ENCODE measurements around the gene AP3B1. TPM values are rescaled to one million over a fixed set of nuclear protein-coding genes. Genes with fewer than 3 reads are reported as not detected.

The AP3B1 gene
- total and polyA plus RNA-seq, 2 of the 8 experiments (the other 6 are each of a cell fraction or from before 2014, with no cell fraction given) = 45.8 to 48.3 TPM

DNA sequence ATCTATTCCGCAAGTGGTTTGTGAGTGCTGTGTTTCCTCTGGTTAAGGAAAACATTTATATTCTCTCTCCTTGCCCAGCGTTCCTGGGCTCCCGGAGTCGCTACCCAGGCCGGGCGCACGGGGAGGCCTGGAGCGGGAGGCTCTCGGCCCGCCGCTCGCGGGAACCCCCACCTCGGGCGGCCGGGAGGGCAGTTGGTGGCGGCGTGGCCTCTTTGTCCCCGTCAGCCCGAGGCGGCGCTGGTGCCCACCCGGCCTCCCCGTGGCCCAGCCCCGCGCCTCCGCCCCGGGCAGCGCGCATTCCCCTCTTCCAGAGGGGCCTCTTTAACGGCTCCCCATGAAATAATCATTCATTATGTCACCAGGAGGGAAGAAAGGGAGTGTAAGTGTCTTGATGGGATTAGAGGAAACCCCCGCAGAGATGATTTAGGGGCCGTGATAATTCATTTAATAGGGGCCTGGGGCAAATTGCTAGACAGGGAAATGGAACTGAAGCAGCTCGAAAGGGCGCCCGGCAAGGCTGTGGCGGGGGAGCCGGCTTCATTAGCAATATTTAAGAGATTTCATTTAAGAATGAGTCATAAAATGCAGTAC, 336.5 kb downstream of the AP3B1 start:
- Histone ChIP-seq H2BK20ac (ENCODE audit: low read length) (no peak overlapping the region), H3K14ac (ENCODE audit: insufficient read length) (no peak overlapping the region), H4K91ac (replicated peaks; ENCODE audit: insufficient read length, low read length) (no peak overlapping the region), H4K20me1 (replicated peaks in 1 of 2; ENCODE audit: control insufficient read depth in 1 of 2, insufficient read depth in 2 of 2, low read length in 2 of 2) (peaks cover 0 to 5% of the 10 kb centered on the region in 2 experiments), H3K9ac (replicated peaks in 1 of 4; ENCODE audit: extremely low read depth in 1 of 4, low read depth in 3 of 4, low read length in 3 of 4) (no peak overlapping the region), H2AFZ (ENCODE audit: low read length) (no peak overlapping the region), H3K4me1 (replicated peaks in 1 of 4; ENCODE audit: control insufficient read depth in 3 of 4, insufficient read depth in 4 of 4, low read length in 3 of 4) (peaks cover 6 to 18% (median 10%) of the 10 kb centered on the region in 4 experiments; a peak in 6 of 7 replicates), H2BK12ac (ENCODE audit: low read depth, low read length) (no peak overlapping the region), H3K23ac (ENCODE audit: insufficient read length) (no peak overlapping the region), H3K18ac (ENCODE audit: extremely low read depth, low read length) (no peak overlapping the region), H2BK120ac (replicated peaks; ENCODE audit: low read depth, low read length) (no peak overlapping the region), H3K79me1 (ENCODE audit: low read depth, low read length) (no peaks in the 10 kb centered on the region), H2BK5ac (ENCODE audit: low read depth, low read length) (no peak overlapping the region), H2BK15ac (ENCODE audit: low read length) (no peak overlapping the region), H3K56ac (replicated peaks; ENCODE audit: insufficient read length, low read depth, low read length) (no peak overlapping the region), H3K27ac (ENCODE audit: low read depth, low read length) (no peak overlapping the region), H3K36me3 (ENCODE audit: control insufficient read depth in 2 of 4, insufficient read depth in 4 of 4, low read length in 3 of 4) (no peaks in the 10 kb centered on the region), H3K9me3 (ENCODE audit: insufficient read depth in 2 of 2, low read depth in 1 of 2, low read length in 1 of 2) (no peaks in the 10 kb centered on the region), H3K4me3 (ENCODE audit: extremely low read depth in 1 of 4, insufficient read depth in 2 of 4, low read depth in 3 of 4, low read length in 4 of 4) (peak overlapping the region; percentile 14 to 59 (median 38)), H3K79me2 (ENCODE audit: control insufficient read depth in 1 of 2, insufficient read depth in 2 of 2, low read length in 2 of 2) (no peaks in the 10 kb centered on the region), H4K8ac (ENCODE audit: extremely low read depth, insufficient read depth, low read length) (no peak overlapping the region; the same call in 1 of the 2 replicates), H3K4me2 (ENCODE audit: insufficient read depth in 1 of 2, low read depth in 2 of 2, low read length in 2 of 2) (peak overlapping the region; percentile 56 to 82), H3K23me2 (ENCODE audit: low read depth, low read length) (peaks cover 3% of the 10 kb centered on the region; the same call in 1 of the 2 replicates), H3K4ac (replicated peaks; ENCODE audit: insufficient read length, low read depth, low read length) (no peak overlapping the region), H4K5ac (ENCODE audit: insufficient read length, low read depth, low read length) (no peak overlapping the region), H2AK5ac (ENCODE audit: low read depth, low read length) (no peak overlapping the region), H3K27me3 (replicated peaks in 1 of 4; ENCODE audit: control insufficient read depth in 3 of 4, extremely low read depth in 1 of 4, insufficient read depth in 3 of 4, low read length in 3 of 4) (peaks cover 13 to 48% (median 38%) of the 10 kb centered on the region in 4 experiments)
- FAIRE-seq (no peak), DNase-seq (ENCODE audit: low read depth in 1 of 2, low spot score in 2 of 2) (peak; percentile 19 to 71)
- ChIA-PET POLR2A (ENCODE audit: partially characterized antibody) (interaction anchor here (0.6 to 1.6 kb wide), 4 partner anchors 9 to 327 kb away, joined by 3 read pairs; no protein-coding TSS in a partner anchor), CTCF (ENCODE audit: partially characterized antibody) (interaction anchor here (0.6 to 2.1 kb wide), 9 partner anchors 14 to 389 kb away, joined by 3 to 5 read pairs (median 3); no protein-coding TSS in a partner anchor)
- 2% methylated on average over 27 of the region's 38 CpGs; no CpG with 5 or more reads in 1 of the 2 experiments for WGBS, 2 experiments (ENCODE audit: extremely low coverage in 1 of 2, insufficient coverage in 1 of 2, insufficient read length in 1 of 2, insufficient replicate concordance in 2 of 2, low coverage in 1 of 2, low lambda C conversion rate in 2 of 2, missing lambda C conversion rate in 1 of 2)
- TF ChIP-seq TBP (IDR thresholded peaks at IDR 0.05; ENCODE audit: low read depth, low read length) (peak; percentile 31; the same call in 1 of the 2 replicates), CEBPB (IDR thresholded peaks at IDR 0.05; ENCODE audit: low read depth, low read length) (no peak), HDAC6 (IDR thresholded peaks at IDR 0.05; ENCODE audit: low read depth, low read length) (no peak), HDAC2 (IDR thresholded peaks at IDR 0.05; ENCODE audit: borderline replicate concordance in 1 of 2, low read depth in 2 of 2, low read length in 2 of 2) (peak; percentile 67 to 81; a peak in 3 of 4 replicates), SP4 (IDR thresholded peaks at IDR 0.05; ENCODE audit: low read length) (peak; percentile 55; the same call in 1 of the 2 replicates), CBX8 (IDR thresholded peaks at IDR 0.05; ENCODE audit: borderline replicate concordance, low read depth, low read length) (no peak), EZH2 (IDR thresholded peaks at IDR 0.05; ENCODE audit: low read depth, low read length, severe bottlenecking) (peak; percentile 12), GTF2F1 (IDR thresholded peaks at IDR 0.05; ENCODE audit: borderline replicate concordance, low read depth, low read length) (no peak)
- TF ChIP-seq, protein P1, sequence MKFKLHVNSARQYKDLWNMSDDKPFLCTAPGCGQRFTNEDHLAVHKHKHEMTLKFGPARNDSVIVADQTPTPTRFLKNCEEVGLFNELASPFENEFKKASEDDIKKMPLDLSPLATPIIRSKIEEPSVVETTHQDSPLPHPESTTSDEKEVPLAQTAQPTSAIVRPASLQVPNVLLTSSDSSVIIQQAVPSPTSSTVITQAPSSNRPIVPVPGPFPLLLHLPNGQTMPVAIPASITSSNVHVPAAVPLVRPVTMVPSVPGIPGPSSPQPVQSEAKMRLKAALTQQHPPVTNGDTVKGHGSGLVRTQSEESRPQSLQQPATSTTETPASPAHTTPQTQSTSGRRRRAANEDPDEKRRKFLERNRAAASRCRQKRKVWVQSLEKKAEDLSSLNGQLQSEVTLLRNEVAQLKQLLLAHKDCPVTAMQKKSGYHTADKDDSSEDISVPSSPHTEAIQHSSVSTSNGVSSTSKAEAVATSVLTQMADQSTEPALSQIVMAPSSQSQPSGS (IDR thresholded peaks at IDR 0.05; ENCODE audit: low read length) = peak; percentile 18; the same call in 1 of the 2 replicates
- TF ChIP-seq, protein P2, sequence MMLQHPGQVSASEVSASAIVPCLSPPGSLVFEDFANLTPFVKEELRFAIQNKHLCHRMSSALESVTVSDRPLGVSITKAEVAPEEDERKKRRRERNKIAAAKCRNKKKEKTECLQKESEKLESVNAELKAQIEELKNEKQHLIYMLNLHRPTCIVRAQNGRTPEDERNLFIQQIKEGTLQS (IDR thresholded peaks at IDR 0.05; ENCODE audit: insufficient read depth, low read depth, low read length) = no peak

All from H1 (cell line).